ENCODE data around the gene RAD23A.
"Not testable (repeated sequence)": the region's sequence is repeated elsewhere in the genome, so short reads cannot be mapped to it uniquely, and the experiment has no call there.

The RAD23A gene

DNA sequence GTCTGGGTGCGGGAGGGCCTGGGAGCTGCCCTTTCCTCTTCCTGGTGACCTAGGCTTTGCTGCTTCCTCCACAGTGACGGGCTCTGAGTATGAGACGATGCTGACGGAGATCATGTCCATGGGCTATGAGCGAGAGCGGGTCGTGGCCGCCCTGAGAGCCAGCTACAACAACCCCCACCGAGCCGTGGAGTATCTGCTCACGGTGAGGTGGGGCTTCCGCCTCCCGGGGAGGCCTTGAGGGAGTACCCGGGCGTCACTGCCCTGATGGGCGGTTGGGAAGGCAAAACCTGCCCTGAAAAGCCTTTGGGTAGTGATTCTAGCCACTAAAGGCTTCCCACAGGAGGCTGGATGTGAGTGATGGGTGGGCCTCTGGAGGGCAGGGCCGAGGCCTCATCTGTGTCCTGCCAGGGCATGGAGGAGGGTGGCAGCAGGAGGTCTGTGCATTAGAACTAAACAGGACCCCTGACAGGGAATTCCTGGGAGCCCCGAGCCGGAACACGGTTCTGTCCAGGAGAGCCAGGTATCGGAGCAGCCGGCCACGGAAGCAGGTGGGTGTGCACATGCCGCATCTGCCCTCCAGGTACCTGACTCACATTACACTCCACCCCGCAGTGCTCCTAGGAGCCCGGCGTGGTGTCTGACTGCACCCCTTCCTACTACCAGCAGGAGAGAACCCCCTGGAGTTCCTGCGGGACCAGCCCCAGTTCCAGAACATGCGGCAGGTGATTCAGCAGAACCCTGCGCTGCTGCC lies 3.1 kb downstream of the RAD23A start:
- H3K27ac ChIP-seq, result peak overlapping the region; percentile 80
- ChIA-PET CTCF (no interaction called here), POLR2A (ENCODE audit: low non-redundant PET) (no interaction called here)
- no peak for DNase-seq (ENCODE audit: low spot score)
- TF ChIP-seq, protein P1, sequence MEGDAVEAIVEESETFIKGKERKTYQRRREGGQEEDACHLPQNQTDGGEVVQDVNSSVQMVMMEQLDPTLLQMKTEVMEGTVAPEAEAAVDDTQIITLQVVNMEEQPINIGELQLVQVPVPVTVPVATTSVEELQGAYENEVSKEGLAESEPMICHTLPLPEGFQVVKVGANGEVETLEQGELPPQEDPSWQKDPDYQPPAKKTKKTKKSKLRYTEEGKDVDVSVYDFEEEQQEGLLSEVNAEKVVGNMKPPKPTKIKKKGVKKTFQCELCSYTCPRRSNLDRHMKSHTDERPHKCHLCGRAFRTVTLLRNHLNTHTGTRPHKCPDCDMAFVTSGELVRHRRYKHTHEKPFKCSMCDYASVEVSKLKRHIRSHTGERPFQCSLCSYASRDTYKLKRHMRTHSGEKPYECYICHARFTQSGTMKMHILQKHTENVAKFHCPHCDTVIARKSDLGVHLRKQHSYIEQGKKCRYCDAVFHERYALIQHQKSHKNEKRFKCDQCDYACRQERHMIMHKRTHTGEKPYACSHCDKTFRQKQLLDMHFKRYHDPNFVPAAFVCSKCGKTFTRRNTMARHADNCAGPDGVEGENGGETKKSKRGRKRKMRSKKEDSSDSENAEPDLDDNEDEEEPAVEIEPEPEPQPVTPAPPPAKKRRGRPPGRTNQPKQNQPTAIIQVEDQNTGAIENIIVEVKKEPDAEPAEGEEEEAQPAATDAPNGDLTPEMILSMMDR (conservative IDR thresholded peaks at IDR 0.05; ENCODE audit: low read depth), result no peak

DNA sequence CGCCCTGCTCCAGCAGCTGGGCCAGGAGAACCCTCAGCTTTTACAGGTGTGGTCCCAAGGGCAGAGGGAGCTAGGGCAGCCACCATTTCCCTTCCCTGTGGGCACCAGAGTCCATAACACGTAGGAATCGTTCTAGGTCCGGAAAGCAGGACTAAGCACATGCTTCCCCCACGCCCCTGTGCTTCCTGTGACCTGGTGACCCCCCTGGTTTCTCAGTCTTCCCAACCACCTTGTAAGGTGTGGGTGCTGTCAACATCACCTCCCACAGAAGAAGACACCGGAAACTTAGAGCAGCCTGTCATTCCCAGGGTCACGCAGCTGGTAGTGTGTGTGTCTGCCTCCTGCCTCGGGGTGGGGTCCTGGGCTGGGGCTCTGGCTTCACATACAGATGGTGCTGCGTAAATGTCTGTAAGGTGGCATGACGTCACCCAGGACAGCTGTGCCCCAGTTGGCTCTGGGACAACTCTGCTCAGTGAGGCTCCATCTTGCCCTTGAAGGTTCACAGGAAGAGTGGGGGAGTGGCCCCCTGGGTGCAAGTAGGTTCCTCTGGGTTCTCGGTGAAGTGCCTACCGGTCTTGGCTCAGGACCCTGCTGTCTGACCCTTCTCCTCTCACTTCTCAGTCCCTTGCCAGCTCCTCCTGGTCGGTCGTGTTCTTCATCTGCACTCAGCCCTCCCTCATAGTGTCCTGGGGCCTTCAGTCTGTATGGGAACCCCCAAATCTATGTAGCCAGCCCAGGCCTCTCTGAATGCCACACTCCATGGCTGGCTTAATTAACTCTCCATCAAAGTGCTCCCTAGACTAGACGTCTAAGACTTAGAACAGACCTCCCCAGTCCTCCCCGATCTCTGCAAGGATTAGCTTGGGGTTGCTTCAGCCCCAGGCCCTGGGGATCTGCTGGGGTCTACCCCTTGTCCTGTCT lies 4.0 kb downstream of the RAD23A start:
- ChIA-PET POLR2A (ENCODE audit: low non-redundant PET) (no interaction called here), CTCF (no interaction called here)

GRCh38 chr19:12952050-12952449 lies 6.4 kb downstream of the RAD23A start:
- DNase-seq (ENCODE audit: low spot score); POLR2A ChIA-PET (ENCODE audit: low non-redundant PET): not testable (repeated sequence)
- CTCF ChIA-PET, result interaction anchor here (1.5 kb wide), 1 partner anchor 13 kb away, joined by 6 read pairs; no protein-coding TSS in a partner anchor
- peak overlapping the region; percentile 80 for H3K27ac ChIP-seq

More for the DNA sequence above, 4.0 kb downstream of the RAD23A start:
- peak overlapping the region; percentile 80 for H3K27ac ChIP-seq
- no peak for DNase-seq (ENCODE audit: low spot score)
- TF ChIP-seq, protein P1 (conservative IDR thresholded peaks at IDR 0.05; ENCODE audit: low read depth), result no peak

DNA sequence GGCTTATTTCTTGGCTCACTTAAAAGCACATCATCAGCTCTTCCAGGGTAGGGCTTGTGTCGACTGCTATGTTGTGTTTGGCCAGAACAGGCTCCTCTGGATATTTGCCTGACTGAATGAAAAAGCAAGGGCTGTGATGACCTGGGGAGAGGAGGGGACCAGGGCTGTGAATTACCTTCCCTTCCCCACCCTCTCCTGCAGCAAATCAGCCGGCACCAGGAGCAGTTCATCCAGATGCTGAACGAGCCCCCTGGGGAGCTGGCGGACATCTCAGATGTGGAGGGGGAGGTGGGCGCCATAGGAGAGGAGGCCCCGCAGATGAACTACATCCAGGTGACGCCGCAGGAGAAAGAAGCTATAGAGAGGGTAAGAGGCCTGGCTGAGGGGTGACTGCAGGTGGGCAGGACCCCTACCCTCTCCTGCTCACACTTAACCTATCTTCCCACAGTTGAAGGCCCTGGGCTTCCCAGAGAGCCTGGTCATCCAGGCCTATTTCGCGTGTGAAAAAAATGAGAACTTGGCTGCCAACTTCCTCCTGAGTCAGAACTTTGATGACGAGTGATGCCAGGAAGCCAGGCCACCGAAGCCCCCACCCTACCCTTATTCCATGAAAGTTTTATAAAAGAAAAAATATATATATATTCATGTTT lies 7.0 kb downstream of the RAD23A start:
- no peak for DNase-seq (ENCODE audit: low spot score)
- TF ChIP-seq, protein P1 (conservative IDR thresholded peaks at IDR 0.05; ENCODE audit: low read depth), result no peak
- CTCF ChIA-PET, result interaction anchor here (0.6 to 1.5 kb wide), 2 partner anchors 12 to 13 kb away, joined by 5 to 6 read pairs; no protein-coding TSS in a partner anchor
- peak overlapping the region; percentile 80 for H3K27ac ChIP-seq
- POLR2A ChIA-PET (ENCODE audit: low non-redundant PET), result interaction anchor here (0.9 kb wide), 1 partner anchor 15 kb away, joined by 3 read pairs; no protein-coding TSS in a partner anchor

DNA sequence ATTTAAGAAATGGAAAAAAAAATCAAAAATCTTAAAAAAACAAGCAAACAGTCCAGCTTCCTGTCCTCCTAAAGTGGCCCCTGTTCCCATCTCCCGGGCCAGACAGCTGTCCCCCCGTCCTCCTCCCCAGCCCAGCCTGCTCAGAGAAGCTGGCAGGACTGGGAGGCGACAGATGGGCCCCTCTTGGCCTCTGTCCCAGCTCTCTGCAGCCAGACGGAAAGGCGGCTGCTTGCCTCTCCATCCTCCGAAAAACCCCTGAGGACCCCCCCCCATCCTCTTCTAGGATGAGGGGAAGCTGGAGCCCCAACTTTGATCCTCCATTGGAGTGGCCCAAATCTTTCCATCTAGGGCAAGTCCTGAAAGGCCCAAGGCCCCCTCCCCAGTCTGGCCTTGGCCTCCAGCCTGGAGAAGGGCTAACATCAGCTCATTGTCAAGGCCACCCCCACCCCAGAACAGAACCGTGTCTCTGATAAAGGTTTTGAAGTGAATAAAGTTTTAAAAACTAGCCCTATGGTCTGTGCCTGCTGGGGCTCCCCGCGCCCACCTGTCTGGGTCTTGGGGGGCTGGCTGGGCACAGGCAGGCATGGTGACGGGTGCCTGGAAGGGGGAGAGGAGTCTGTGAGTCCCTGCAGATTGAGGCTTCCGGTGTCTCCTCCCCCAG lies 7.6 kb downstream of the RAD23A start:
- TF ChIP-seq, protein P1 (conservative IDR thresholded peaks at IDR 0.05; ENCODE audit: low read depth), result no peak
- CTCF ChIA-PET, result interaction anchor here (0.6 to 1.7 kb wide), 3 partner anchors 11 to 12 kb away, joined by 5 to 16 read pairs (median 6); no protein-coding TSS in a partner anchor
- POLR2A ChIA-PET (ENCODE audit: low non-redundant PET), result interaction anchor here (0.9 kb wide), 1 partner anchor 15 kb away, joined by 3 read pairs; no protein-coding TSS in a partner anchor
- no peak for DNase-seq (ENCODE audit: low spot score)
- H3K27ac ChIP-seq, result peak overlapping the region; percentile 80

DNA sequence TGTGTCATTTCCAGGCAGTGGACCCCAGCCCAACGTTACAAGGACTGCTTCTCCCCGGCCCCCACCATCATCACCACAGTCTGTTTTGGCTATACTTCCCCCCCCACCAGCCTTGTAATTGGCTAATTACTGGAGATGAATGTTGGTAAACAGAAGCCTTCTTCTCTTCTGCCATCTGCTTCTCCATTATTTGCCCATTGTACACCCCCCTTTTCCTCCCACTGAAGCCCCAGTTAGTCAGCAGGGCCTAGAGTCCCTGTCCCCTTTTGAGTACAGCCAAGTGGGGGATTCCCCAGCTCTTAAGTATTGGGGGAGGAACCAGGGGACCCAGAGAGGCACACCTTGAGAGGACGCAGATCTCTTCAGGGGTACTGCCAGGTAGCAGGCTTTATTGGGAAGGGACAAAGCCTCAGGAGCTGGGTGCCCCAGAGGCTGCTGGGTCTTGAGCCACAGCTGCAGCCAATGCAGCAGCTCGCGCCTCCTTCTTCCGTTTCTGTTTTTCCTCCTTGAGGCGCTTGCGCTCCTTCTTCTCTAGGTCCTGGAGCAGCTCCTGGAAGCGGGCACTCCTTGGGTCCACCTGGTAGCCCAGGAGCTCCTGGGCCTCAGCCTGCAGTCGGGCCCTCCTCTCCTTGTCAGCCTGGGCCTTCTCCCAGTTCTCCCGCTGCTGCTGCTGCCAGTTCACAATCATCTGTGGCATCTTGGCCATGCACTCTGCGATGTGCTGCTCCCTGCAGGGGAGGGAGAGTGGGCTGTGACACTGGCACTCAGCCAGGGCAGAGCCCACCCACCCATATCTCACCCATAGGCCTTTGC lies 8.3 kb downstream of the RAD23A start:
- no peak for DNase-seq (ENCODE audit: low spot score)
- ChIA-PET POLR2A (ENCODE audit: low non-redundant PET) (no interaction called here), CTCF (interaction anchor here (1.7 kb wide), 1 partner anchor 11 kb away, joined by 16 read pairs; no protein-coding TSS in a partner anchor)
- TF ChIP-seq, protein P1 (conservative IDR thresholded peaks at IDR 0.05; ENCODE audit: low read depth), result no peak
- peak overlapping the region; percentile 80 for H3K27ac ChIP-seq
